Neuronal stem cell (in vitro differentiated cells): ENCODE measurements around the gene ANKRD31.

Experiments
- DNase-seq: peaks from one replicate; pipeline ENCODE4 v3.0.0-alpha.2; 2013; ENCODE audit warnings: low spot score
- H2AFZ ChIP-seq: one replicate; pipeline ENCODE4 v1.6.1; 2013; ENCODE audit warnings: mild to moderate bottlenecking, low read length, inconsistent platforms
- H2AK5ac ChIP-seq: 2 replicates; pipeline ENCODE4 v1.6.1; 2013; ENCODE audit warnings: low read depth, mild to moderate bottlenecking, inconsistent platforms, low read length, moderate library complexity, mixed read lengths
- H2BK120ac ChIP-seq: 2 replicates; pipeline ENCODE4 v1.6.1; 2013; ENCODE audit warnings: low read depth, mild to moderate bottlenecking, inconsistent platforms, low read length, moderate library complexity, mixed read lengths
- H2BK12ac ChIP-seq: one replicate; pipeline ENCODE4 v1.6.1; 2013; ENCODE audit warnings: low read length, inconsistent platforms
- H2BK15ac ChIP-seq: 2 replicates; pipeline ENCODE4 v1.6.1; 2013; ENCODE audit warnings: mild to moderate bottlenecking, low read length, inconsistent platforms, mixed read lengths
- H2BK5ac ChIP-seq: one replicate; pipeline ENCODE4 v1.6.1; 2013; ENCODE audit warnings: inconsistent platforms, mild to moderate bottlenecking, low read length, moderate library complexity
- H3K14ac ChIP-seq: one replicate; pipeline ENCODE4 v1.6.1; 2013; ENCODE audit warnings: low read length, inconsistent platforms
- H3K18ac ChIP-seq: 2 replicates; pipeline ENCODE4 v1.6.1; 2013; ENCODE audit warnings: low read length, inconsistent platforms
- H3K23ac ChIP-seq: 2 replicates; pipeline ENCODE4 v1.6.1; 2013; ENCODE audit warnings: low read depth, mild to moderate bottlenecking, mixed read lengths, low read length, inconsistent platforms; ENCODE audit not compliant: poor library complexity
- H3K27ac ChIP-seq: replicated peaks from 3 replicates; pipeline ENCODE4 v1.5.1; 2013; ENCODE audit warnings: low read length, inconsistent platforms
- H3K27me3 ChIP-seq, 3 experiments: 2 replicates each; pipeline ENCODE4 v1.6.1; 2013; ENCODE audit warnings: low read length in 3 of 3, mild to moderate bottlenecking in 2 of 3, inconsistent platforms in 1 of 3, low read depth in 1 of 3, mixed read lengths in 1 of 3, moderate library complexity in 1 of 3; ENCODE audit not compliant: control insufficient read depth in 3 of 3, insufficient read depth in 3 of 3
- H3K36me3 ChIP-seq, 2 donors: replicated peaks in 1 of 2; 2 replicates each; pipeline ENCODE4 v1.6.1; 2013; ENCODE audit warnings: low read length in 2 of 2; ENCODE audit not compliant: control insufficient read depth in 2 of 2, insufficient read depth in 2 of 2
- H3K4ac ChIP-seq: 2 replicates; pipeline ENCODE4 v1.6.1; 2013; ENCODE audit warnings: inconsistent platforms, mild to moderate bottlenecking, low read length, moderate library complexity
- H3K4me1 ChIP-seq, 2 donors: 1 replicate in 1 of 2; 2 replicates in 1 of 2; pipeline ENCODE4 v1.6.1; 2013; ENCODE audit warnings: low read length in 2 of 2, low read depth in 1 of 2; ENCODE audit not compliant: control insufficient read depth in 2 of 2, insufficient read depth in 1 of 2
- H3K4me2 ChIP-seq: one replicate; pipeline ENCODE4 v1.6.1; 2013; ENCODE audit warnings: mild to moderate bottlenecking, low read length, inconsistent platforms; ENCODE audit not compliant: insufficient read depth, poor library complexity, severe bottlenecking
- H3K4me3 ChIP-seq, 2 donors: 2 replicates each; pipeline ENCODE4 v1.5.1; 2013; ENCODE audit warnings: low read length in 2 of 2, mild to moderate bottlenecking in 2 of 2, inconsistent platforms in 1 of 2, moderate library complexity in 1 of 2
- H3K79me1 ChIP-seq: one replicate; pipeline ENCODE4 v1.6.1; 2013; ENCODE audit warnings: low read depth, mild to moderate bottlenecking, inconsistent platforms, low read length, moderate library complexity
- H3K9ac ChIP-seq: one replicate; pipeline ENCODE4 v1.6.1; 2013; ENCODE audit warnings: mild to moderate bottlenecking, low read depth, low read length, inconsistent platforms; ENCODE audit not compliant: poor library complexity
- H3K9me3 ChIP-seq, 2 donors: replicated peaks in 1 of 2; 2 replicates each; pipeline versions ENCODE3 to v1.6.1; 2013; ENCODE audit warnings: low read length in 2 of 2, mild to moderate bottlenecking in 2 of 2, inconsistent platforms in 1 of 2, low read depth in 1 of 2, mixed read lengths in 1 of 2, moderate library complexity in 1 of 2; ENCODE audit not compliant: control insufficient read depth in 2 of 2, insufficient read depth in 1 of 2
- H4K8ac ChIP-seq: one replicate; pipeline ENCODE4 v1.6.1; 2013; ENCODE audit warnings: low read depth, mild to moderate bottlenecking, inconsistent platforms, low read length, moderate library complexity
- H4K91ac ChIP-seq: one replicate; pipeline ENCODE4 v1.6.1; 2013; ENCODE audit warnings: low read length, low read depth, mild to moderate bottlenecking, inconsistent platforms; ENCODE audit not compliant: poor library complexity
- WGBS, 2 donors: extraction: QIAGEN DNeasy Blood & Tissue Kit; methylation state at CpG; one replicate each; pipeline ENCODE4 v1.1.7; 2013; ENCODE audit warnings: missing lambda C conversion rate in 2 of 2, mixed read lengths in 1 of 2; ENCODE audit not compliant: insufficient read length in 2 of 2, insufficient replicate concordance in 1 of 2; ENCODE audit errors: extremely low coverage in 2 of 2; 5-methylcytosine and 5-hydroxymethylcytosine counted together

Gene ANKRD31

DNA sequence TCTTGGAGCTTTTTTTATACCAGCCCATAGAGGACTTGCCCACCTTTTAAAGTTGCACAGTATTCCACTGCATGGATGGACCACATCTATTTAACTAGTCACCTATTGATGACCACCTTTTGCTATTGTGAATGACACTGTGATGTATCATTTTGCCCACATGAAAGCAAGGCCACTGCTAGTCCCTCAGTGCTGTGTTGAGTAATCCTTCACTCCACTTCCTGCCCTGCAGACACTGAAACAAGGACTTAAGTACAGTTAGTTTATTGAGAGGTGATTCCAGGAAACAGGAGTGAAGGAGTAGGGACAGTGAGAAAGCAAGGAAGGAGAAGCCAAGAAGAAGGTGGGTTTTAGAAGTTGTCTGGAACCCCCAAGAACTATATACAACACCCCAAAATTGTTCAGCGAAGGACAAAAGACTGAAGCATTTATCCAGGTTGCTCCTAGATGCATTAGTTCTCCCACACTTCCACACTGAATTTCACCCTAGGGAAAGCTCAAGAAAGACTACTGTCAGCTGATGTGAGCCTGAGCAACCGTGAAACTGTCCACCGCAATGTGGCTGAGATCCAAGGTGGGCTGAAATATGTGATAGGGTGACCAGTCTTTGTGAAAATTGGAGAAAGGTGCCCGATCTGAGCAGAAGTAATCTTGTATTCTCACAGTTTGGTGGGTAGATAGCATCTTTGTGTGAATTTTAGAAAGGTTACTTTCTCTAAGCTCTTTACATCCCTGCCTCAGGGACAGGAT is 45.2 kb upstream of the ANKRD31 start:
- Histone ChIP-seq H2AFZ (no peak overlapping the region), H3K18ac (no peak overlapping the region), H3K4me1 (peaks cover 0 to 5% of the 10 kb centered on the region in 2 donors), H3K9ac (no peak overlapping the region), H4K91ac (no peak overlapping the region), H3K4ac (no peak overlapping the region), H3K79me1 (no peaks in the 10 kb centered on the region), H3K27me3 (no peaks in the 10 kb centered on the region), H2AK5ac (no peak overlapping the region), H3K4me2 (no peak overlapping the region), H3K14ac (no peak overlapping the region), H4K8ac (no peak overlapping the region), H3K36me3 (no peaks in the 10 kb centered on the region), H3K27ac (no peak overlapping the region), H2BK12ac (no peak overlapping the region), H3K9me3 (no peaks in the 10 kb centered on the region), H2BK5ac (no peak overlapping the region), H2BK15ac (no peak overlapping the region), H2BK120ac (no peak overlapping the region), H3K4me3 (no peak overlapping the region), H3K23ac (no peak overlapping the region)
- no peak for DNase-seq
- WGBS, 2 donors, result no CpG with 5 or more reads among the region's 4 CpGs

DNA sequence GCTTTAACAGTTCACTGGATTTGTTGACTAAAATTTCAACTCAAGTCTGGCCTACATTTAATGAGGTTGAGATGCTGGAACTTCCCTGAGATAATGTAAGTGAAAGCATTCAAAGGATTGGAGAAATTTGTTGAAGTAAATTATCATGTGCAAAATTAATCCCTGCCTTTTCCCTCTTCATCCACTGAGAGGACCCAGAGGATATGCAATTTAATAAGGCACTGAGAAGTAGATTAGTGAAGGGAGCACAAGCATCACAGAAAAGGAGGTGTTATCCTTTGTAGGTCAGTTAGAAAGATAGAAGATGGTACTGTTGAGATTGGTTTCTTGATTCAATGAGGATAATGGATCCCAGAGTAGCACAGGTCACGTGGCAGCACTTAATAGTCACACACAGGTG is 42.6 kb upstream of the ANKRD31 start:
- WGBS, 2 donors, result no CpG with 5 or more reads among the region's 1 CpG

DNA sequence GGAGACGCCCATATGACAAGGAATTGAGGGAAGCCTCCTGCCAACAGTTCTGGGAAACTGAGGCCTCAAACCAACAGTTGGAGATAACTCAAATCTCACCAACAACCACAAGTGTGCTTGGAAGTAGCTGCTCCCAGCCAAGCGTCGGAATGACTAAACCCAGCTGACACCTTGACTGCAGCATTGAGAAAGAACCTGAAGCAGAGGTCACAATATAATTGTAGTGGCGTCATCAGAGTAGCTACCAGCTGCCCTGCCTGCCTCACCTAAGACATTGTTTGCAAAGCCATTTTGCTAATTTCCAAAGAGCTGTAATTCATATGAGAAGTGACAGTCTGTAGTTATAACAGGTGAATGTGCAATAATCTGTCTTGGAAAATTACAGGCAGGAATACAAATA is 40.8 kb upstream of the ANKRD31 start:
- Histone ChIP-seq H3K4me1 (peaks cover 0 to 7% of the 10 kb centered on the region in 2 donors), H3K9me3 (peaks cover 0 to 2% of the 10 kb centered on the region in 2 donors), H4K91ac (no peak overlapping the region), H3K4ac (no peak overlapping the region), H3K14ac (no peak overlapping the region), H4K8ac (no peak overlapping the region), H2BK15ac (no peak overlapping the region), H2AK5ac (no peak overlapping the region), H2BK120ac (no peak overlapping the region), H3K23ac (no peak overlapping the region), H3K27me3 (no peaks in the 10 kb centered on the region), H3K79me1 (no peaks in the 10 kb centered on the region), H2AFZ (no peak overlapping the region), H3K18ac (no peak overlapping the region), H3K36me3 (no peaks in the 10 kb centered on the region), H2BK5ac (no peak overlapping the region), H3K4me3 (no peak overlapping the region), H2BK12ac (no peak overlapping the region), H3K27ac (no peak overlapping the region), H3K9ac (no peak overlapping the region), H3K4me2 (no peak overlapping the region)
- WGBS, 2 donors, result no CpG with 5 or more reads among the region's 4 CpGs
- DNase-seq, result no peak

More for the DNA sequence above, 42.6 kb upstream of the ANKRD31 start:
- no peak for DNase-seq
- no peak overlapping the region for H2AK5ac ChIP-seq
- H3K36me3 ChIP-seq, result no peaks in the 10 kb centered on the region
- H3K4me3 ChIP-seq, result no peak overlapping the region
- no peak overlapping the region for H2BK12ac ChIP-seq
- H3K9me3 ChIP-seq, result no peaks in the 10 kb centered on the region
- no peak overlapping the region for H3K23ac ChIP-seq
- H3K4me2 ChIP-seq, result no peak overlapping the region
- H3K18ac ChIP-seq, result no peak overlapping the region
- no peaks in the 10 kb centered on the region for H3K27me3 ChIP-seq
- peaks cover 0 to 7% of the 10 kb centered on the region in 2 donors for H3K4me1 ChIP-seq
- no peak overlapping the region for H2BK15ac ChIP-seq
- H3K4ac ChIP-seq, result no peak overlapping the region
- no peak overlapping the region for H3K9ac ChIP-seq
- no peak overlapping the region for H2BK5ac ChIP-seq
- no peak overlapping the region for H4K8ac ChIP-seq
- no peak overlapping the region for H2AFZ ChIP-seq
- H3K14ac ChIP-seq, result no peak overlapping the region
- H4K91ac ChIP-seq, result no peak overlapping the region
- no peaks in the 10 kb centered on the region for H3K79me1 ChIP-seq
- no peak overlapping the region for H3K27ac ChIP-seq
- no peak overlapping the region for H2BK120ac ChIP-seq

DNA sequence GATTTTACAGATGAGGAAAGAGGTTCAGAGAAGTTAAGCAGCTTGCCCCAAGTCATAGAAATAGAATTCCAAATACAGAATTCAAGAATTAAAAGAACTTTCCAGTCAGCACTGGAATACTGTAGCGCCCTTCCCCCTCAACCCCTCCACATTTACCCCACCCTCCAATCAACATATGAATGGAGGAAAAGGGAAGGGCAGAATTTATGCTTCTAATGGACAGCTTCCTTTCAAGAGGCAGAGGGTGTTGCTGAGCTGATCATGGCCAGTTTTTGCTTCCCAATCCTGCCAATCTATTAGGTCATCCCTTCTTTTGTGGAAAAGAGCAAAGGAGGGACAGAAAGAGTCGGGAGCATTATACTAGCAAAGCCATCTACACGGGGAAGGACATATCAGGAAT is 39.1 kb upstream of the ANKRD31 start:
- H3K14ac ChIP-seq, result no peak overlapping the region
- H2AFZ ChIP-seq, result peak overlapping the region; percentile 58
- H3K9ac ChIP-seq, result no peak overlapping the region
- H3K4me3 ChIP-seq, result no peak overlapping the region
- no peaks in the 10 kb centered on the region for H3K36me3 ChIP-seq
- no peak for DNase-seq
- no peak overlapping the region for H3K4me2 ChIP-seq
- H3K9me3 ChIP-seq, result peaks cover 0 to 4% of the 10 kb centered on the region in 2 donors
- H4K91ac ChIP-seq, result no peak overlapping the region
- no peak overlapping the region for H2BK5ac ChIP-seq
- no peak overlapping the region for H2BK12ac ChIP-seq
- no peak overlapping the region for H2BK120ac ChIP-seq
- H2BK15ac ChIP-seq, result no peak overlapping the region
- peaks cover 0 to 7% of the 10 kb centered on the region in 2 donors for H3K4me1 ChIP-seq
- H3K27ac ChIP-seq, result no peak overlapping the region
- no peak overlapping the region for H4K8ac ChIP-seq
- no peak overlapping the region for H2AK5ac ChIP-seq
- H3K27me3 ChIP-seq, result no peaks in the 10 kb centered on the region
- no peak overlapping the region for H3K18ac ChIP-seq
- no peak overlapping the region for H3K4ac ChIP-seq
- no peak overlapping the region for H3K23ac ChIP-seq
- H3K79me1 ChIP-seq, result no peaks in the 10 kb centered on the region
- no CpG with 5 or more reads among the region's 3 CpGs for WGBS, 2 donors
